Vagina (tissue), 2 donors: ENCODE results near the gene BSN. TPM values are rescaled to one million over a fixed set of nuclear protein-coding genes. Genes with fewer than 3 reads are reported as not detected.
"Not testable (repeated sequence)": the region's sequence is repeated elsewhere in the genome, so short reads cannot be mapped to it uniquely, and the experiment has no call there.

Experiments used
- DNase-seq, 2 donors: peaks; one replicate each; pipeline ENCODE4 v3.0.0-alpha.2; 2017; ENCODE audit errors: extremely low spot score in 2 of 2
- H3K27ac ChIP-seq: fragments of 200-600 bp; sonication (generic); one replicate; pipeline ENCODE4 v1.5.1; 2019
- H3K27me3 ChIP-seq: fragments of 200-600 bp; sonication (generic); one replicate; pipeline ENCODE4 v1.5.1; 2019
- H3K36me3 ChIP-seq, 2 donors: fragments of 200-600 bp; sonication (generic); one replicate each; pipeline ENCODE4 v1.5.1; 2017 to 2019
- H3K4me1 ChIP-seq: fragments of 200-600 bp; sonication (generic); one replicate; pipeline ENCODE4 v1.5.1; 2019
- H3K4me3 ChIP-seq, 2 donors: fragments of 200-600 bp; sonication (generic); 1 replicate in 1 of 2; 2 replicates in 1 of 2; pipeline ENCODE4 v1.5.1; 2016 to 2019
- H3K9me3 ChIP-seq: fragments of 200-600 bp; sonication (generic); one replicate; pipeline ENCODE4 v1.5.1; 2019
- CTCF ChIP-seq, 3 experiments: fragments of 450-650 bp in 2 of 3; fragments of 200-600 bp in 1 of 3; sonication (generic) in 1 of 3; IDR thresholded peaks; one replicate each; pipeline ENCODE4 v1.5.1; 2017 to 2019; ENCODE audit warnings: antibody characterized with exemption in 3 of 3, mild to moderate bottlenecking in 2 of 3, moderate library complexity in 2 of 3
- POLR2A ChIP-seq, 2 donors: fragments of 450-650 bp; IDR thresholded peaks; one replicate each; pipeline ENCODE4 v1.6.1; 2017; ENCODE audit warnings: antibody characterized with exemption in 2 of 2, mild to moderate bottlenecking in 2 of 2, moderate library complexity in 2 of 2
- POLR2AphosphoS5 ChIP-seq, 2 donors: sonication (generic); formaldehyde crosslinking; IDR thresholded peaks; one replicate each; pipeline ENCODE4 v1.9.0; 2017; ENCODE audit warnings: antibody characterized with exemption in 2 of 2, mild to moderate bottlenecking in 2 of 2, low read depth in 1 of 2; ENCODE audit not compliant: insufficient read depth in 1 of 2
- intact Hi-C: fragments of 100-400 bp; cut with DNase I; formaldehyde crosslinking; loops from one replicate; pipeline ENCODE4 v1.15.1; 2023
- total RNA-seq: library from RNA; depleted of rRNA; stranded (reverse); fragments of >200 nt; gene quantifications from one replicate; pipeline ENCODE4 v1.2.3, GENCODE V29; 2016

The BSN gene
- total RNA-seq, 1 donor from 2014 or later: 0.74 TPM

DNA sequence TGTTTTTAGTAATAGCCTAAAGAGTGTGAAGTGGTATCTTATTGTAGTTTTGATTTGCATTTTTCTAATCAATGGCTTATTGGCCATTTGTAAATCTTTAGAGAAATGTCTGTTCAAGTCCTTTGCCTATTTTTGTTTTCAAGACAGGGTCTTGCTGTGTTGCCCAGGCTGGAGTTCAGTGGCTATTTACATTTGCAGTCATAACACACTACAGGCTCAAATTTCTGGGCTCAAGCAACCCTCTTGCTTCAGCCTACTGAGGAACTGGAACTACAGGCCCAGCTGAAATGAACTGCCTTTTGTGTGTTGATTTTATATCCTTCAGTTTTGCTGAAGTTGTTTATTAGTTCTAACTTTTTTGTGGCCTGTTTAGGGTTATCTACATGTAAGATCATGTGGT lies 27.9 kb downstream of the BSN start:
- H3K36me3 ChIP-seq: no peaks in the 10 kb centered on the region
- no peaks in the 10 kb centered on the region for H3K4me1 ChIP-seq
- no peaks in the 10 kb centered on the region for H3K9me3 ChIP-seq
- intact Hi-C loops: no loop called here
- TF ChIP-seq CTCF (IDR thresholded peaks at IDR 0.05) (no peak), POLR2A (IDR thresholded peaks at IDR 0.05) (no peak), POLR2AphosphoS5 (IDR thresholded peaks at IDR 0.05; ENCODE audit: insufficient read depth in 1 of 2, low read depth in 1 of 2) (no peak)
- no peak overlapping the region for H3K4me3 ChIP-seq
- no peak for DNase-seq
- H3K27ac ChIP-seq: no peak overlapping the region
- no peaks in the 10 kb centered on the region for H3K27me3 ChIP-seq

GRCh38 chr3:49585261-49585755 lies 31.0 kb downstream of the BSN start:
- intact Hi-C loops, DNase-seq, H3K4me3 ChIP-seq, H3K4me1 ChIP-seq, H3K36me3 ChIP-seq, H3K27ac ChIP-seq, H3K9me3 ChIP-seq, H3K27me3 ChIP-seq: not testable (repeated sequence)

DNA sequence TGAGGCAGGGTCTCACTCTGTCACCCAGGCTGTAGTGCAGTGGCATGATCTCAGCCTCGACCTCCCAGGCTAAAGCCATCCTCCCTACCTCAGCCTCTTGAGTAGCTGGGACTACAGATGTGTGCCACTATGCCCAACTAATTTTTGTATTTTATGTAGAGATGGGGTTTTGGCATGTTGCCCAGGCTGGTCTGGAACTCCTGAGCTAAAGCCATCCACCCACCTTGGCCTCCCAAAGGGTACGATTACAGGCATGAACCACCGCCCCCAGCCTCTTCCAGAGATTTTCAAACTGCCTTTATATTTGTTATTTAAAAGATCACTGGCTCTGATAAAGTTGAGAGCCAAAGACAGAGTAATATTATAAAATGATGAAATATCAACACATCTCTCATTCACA lies 37.3 kb downstream of the BSN start:
- Histone ChIP-seq H3K4me1 (no peaks in the 10 kb centered on the region), H3K4me3 (no peak overlapping the region), H3K36me3 (no peaks in the 10 kb centered on the region), H3K27me3 (no peaks in the 10 kb centered on the region), H3K27ac (no peak overlapping the region), H3K9me3 (no peaks in the 10 kb centered on the region)
- no peak for DNase-seq
- TF ChIP-seq POLR2AphosphoS5 (IDR thresholded peaks at IDR 0.05; ENCODE audit: insufficient read depth in 1 of 2, low read depth in 1 of 2) (no peak), POLR2A (IDR thresholded peaks at IDR 0.05) (no peak), CTCF (IDR thresholded peaks at IDR 0.05) (no peak)
- intact Hi-C loops: no loop called here

DNA sequence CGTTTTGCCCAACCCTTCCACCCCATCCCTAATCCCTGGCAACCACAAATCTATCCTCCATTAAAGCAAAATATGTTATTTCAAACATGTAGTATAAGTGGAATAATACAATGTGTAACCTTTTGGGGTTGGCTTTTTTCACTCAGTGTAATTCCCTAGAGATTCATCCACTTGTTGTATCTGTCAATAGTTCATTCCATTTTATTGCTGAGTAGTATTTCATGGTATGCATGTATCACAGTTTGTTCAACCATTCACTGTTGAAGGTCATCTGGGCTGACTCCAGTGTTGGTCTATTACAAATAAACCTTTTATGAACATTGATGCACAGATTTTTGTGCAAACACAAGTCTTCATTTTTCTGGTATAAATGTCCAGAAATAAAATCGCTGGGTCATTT lies 38.8 kb downstream of the BSN start:
- Histone ChIP-seq H3K27me3 (no peaks in the 10 kb centered on the region), H3K4me1 (no peaks in the 10 kb centered on the region), H3K36me3 (no peaks in the 10 kb centered on the region), H3K9me3 (no peaks in the 10 kb centered on the region), H3K4me3 (no peak overlapping the region), H3K27ac (no peak overlapping the region)
- intact Hi-C loops: no loop called here
- TF ChIP-seq POLR2A (IDR thresholded peaks at IDR 0.05): no peak
- no peak for TF ChIP-seq CTCF (IDR thresholded peaks at IDR 0.05)
- no peak for TF ChIP-seq POLR2AphosphoS5 (IDR thresholded peaks at IDR 0.05; ENCODE audit: insufficient read depth in 1 of 2, low read depth in 1 of 2)
- no peak for DNase-seq

DNA sequence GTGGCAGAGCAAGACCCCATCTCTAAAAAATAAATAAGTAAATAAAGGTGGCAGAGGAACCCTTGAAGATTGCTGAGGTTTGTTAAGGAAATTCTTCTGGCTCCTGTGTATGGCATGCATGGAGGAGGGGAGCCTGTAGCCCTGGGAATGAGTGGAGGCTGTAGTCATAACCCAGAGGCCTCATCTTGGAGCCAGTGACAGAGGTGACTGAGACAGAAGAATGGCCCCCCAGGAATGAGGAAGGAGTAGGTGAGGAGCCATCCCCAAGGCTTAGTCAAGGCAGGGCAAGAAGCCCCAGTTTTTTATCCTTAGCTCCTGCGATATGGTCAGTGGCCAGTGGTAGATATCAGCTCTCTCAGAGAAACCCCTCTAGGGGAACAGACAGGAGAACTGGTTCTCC lies 46.5 kb downstream of the BSN start:
- no peaks in the 10 kb centered on the region for H3K27me3 ChIP-seq
- no peak overlapping the region for H3K4me3 ChIP-seq
- TF ChIP-seq POLR2AphosphoS5 (IDR thresholded peaks at IDR 0.05; ENCODE audit: insufficient read depth in 1 of 2, low read depth in 1 of 2) (no peak), POLR2A (IDR thresholded peaks at IDR 0.05) (no peak), CTCF (IDR thresholded peaks at IDR 0.05) (no peak)
- H3K4me1 ChIP-seq: no peaks in the 10 kb centered on the region
- no peak for DNase-seq
- no peak overlapping the region for H3K27ac ChIP-seq
- no peaks in the 10 kb centered on the region for H3K36me3 ChIP-seq
- intact Hi-C loops: no loop called here
- no peaks in the 10 kb centered on the region for H3K9me3 ChIP-seq
